GM06990 (cell line): Measurements from ENCODE around the gene FBXO48.
A peak's percentile ranks its signal among the peaks of the same experiment; 100 is the strongest.

Source experiments
- DNase-seq: peaks from one replicate; pipeline ENCODE4 v3.0.0-alpha.2; 2011; ENCODE audit not compliant: insufficient read length; ENCODE audit errors: extremely low read depth
- H3K27me3 ChIP-seq: replicated peaks from 2 replicates; pipeline ENCODE4 v1.6.0; 2011; ENCODE audit warnings: low read length; ENCODE audit not compliant: control insufficient read depth, insufficient read depth
- H3K36me3 ChIP-seq: 2 replicates; pipeline ENCODE4 v1.5.1; 2011; ENCODE audit warnings: low read length; ENCODE audit not compliant: control insufficient read depth, insufficient read depth
- H3K4me3 ChIP-seq: replicated peaks from 2 replicates; pipeline ENCODE4 v1.5.1; 2011; ENCODE audit warnings: low read depth, mild to moderate bottlenecking, control low read depth, low read length
- TF ChIP-seq, protein P1 (sequence below): IDR thresholded peaks from 2 replicates; pipeline ENCODE4 v1.5.1; 2011; ENCODE audit warnings: low read length, control low read depth, mild to moderate bottlenecking, inconsistent platforms; ENCODE audit not compliant: insufficient read depth, poor library complexity, severe bottlenecking

FBXO48 gene, protein sequence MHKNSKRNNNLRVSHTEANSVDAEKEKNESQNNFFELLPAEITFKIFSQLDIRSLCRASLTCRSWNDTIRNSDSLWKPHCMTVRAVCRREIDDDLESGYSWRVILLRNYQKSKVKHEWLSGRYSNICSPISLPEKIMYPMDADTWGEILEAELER

DNA sequence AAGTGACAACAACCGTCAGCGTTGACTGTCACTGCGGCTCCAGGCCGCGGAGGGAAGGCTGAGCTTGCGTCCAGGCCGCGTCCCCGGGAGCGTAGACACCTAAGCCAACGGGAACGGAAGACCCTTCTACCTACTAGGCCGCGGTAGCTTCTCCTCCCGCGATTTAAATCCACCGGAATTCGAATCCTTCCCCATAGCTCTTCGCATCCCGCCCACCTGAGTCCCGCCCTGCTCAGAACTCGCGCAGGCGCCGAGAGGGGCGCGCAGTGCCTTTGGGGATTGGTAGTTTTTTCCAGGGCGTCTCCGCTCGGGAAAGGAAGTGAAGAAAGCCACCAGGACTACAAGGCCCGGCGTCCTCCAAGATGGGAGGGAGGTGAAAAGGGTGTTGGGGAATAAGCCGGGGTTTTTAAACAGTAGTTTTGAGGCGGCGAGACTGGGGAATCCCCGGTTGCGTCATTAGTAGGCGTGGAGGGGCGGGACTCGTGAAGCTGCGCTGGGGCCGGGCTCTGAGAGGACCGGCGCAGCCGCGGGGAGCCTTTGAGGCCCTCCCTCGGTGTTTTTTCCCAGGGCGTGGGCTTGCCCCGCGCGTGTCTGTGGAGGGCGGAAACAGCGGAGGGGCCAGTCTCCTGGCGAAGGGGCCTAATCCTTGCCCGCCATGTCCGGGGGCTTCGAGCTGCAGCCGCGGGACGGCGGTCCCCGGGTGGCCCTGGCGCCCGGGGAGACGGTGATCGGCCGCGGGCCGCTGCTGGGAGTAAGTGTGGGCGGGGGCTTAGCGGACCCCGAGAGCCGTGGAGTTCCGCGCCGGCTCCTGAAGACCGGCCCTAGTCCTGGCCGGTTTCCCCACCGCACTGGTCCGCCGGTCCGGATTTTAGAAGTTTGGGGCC, at the start of gene FBXO48, which contains the start of gene APLF:
TSS of gene FBXO48 (minus strand) at position 218 of the 884 bp plus-strand sequence. CDS start 2,149 bp downstream, outside the sequence.
TSS of gene APLF (plus strand) at position 509 of the 884 bp plus-strand sequence. CDS start at position 656, 147 bp downstream.
- no peaks in the 10 kb centered on the region for H3K27me3 ChIP-seq
- TF ChIP-seq, protein P1, sequence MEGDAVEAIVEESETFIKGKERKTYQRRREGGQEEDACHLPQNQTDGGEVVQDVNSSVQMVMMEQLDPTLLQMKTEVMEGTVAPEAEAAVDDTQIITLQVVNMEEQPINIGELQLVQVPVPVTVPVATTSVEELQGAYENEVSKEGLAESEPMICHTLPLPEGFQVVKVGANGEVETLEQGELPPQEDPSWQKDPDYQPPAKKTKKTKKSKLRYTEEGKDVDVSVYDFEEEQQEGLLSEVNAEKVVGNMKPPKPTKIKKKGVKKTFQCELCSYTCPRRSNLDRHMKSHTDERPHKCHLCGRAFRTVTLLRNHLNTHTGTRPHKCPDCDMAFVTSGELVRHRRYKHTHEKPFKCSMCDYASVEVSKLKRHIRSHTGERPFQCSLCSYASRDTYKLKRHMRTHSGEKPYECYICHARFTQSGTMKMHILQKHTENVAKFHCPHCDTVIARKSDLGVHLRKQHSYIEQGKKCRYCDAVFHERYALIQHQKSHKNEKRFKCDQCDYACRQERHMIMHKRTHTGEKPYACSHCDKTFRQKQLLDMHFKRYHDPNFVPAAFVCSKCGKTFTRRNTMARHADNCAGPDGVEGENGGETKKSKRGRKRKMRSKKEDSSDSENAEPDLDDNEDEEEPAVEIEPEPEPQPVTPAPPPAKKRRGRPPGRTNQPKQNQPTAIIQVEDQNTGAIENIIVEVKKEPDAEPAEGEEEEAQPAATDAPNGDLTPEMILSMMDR: no peak
- H3K4me3 ChIP-seq: peak within 1 kb of the TSS; percentile 95
- H3K36me3 ChIP-seq: no peaks in the 10 kb centered on the region
- DNase-seq: peak; percentile 94

DNA sequence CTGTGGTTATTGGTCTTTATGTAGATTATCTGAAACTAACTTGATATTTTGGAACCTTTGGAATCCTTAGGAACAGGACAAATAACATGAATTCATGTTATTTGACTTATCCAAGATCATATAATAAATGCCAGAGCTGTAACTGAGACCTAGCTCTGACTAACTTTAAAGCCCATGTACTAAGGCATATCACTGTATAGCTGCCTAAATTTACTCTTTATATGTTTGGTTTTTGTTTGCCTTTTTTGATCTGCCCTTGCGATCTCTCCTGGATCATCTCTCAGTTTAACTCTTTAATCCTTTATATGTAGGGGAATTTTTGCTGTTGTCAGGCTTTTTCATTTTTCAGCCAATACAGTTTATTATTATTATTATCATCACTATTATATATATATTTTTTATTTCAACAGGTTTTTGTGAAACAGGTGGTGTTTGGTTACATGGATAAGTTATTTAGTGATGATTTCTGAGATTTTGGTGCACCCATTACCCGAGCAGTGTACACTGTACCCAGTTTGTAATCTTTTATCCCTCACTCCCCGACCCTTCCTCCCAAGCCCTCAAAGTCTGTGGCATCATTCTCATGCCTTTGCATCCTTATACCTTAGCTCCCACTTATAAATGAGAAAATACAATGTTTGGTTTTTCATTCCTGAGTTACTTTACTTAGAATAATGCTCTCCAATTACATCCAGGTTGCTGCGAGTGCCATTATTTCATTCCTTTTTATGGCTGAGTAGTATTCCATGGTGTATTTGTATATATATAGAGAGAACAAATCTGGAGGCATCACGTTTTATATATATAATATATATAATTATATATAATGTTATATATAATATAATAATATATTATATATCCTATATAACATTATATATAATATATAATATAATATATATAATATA, 49.2 kb upstream of the FBXO48 start:
- H3K27me3 ChIP-seq: no peaks in the 10 kb centered on the region
- DNase-seq: no peak
- H3K36me3 ChIP-seq: no peaks in the 10 kb centered on the region
- TF ChIP-seq, protein P1: no peak
- H3K4me3 ChIP-seq: no peak overlapping the region

DNA sequence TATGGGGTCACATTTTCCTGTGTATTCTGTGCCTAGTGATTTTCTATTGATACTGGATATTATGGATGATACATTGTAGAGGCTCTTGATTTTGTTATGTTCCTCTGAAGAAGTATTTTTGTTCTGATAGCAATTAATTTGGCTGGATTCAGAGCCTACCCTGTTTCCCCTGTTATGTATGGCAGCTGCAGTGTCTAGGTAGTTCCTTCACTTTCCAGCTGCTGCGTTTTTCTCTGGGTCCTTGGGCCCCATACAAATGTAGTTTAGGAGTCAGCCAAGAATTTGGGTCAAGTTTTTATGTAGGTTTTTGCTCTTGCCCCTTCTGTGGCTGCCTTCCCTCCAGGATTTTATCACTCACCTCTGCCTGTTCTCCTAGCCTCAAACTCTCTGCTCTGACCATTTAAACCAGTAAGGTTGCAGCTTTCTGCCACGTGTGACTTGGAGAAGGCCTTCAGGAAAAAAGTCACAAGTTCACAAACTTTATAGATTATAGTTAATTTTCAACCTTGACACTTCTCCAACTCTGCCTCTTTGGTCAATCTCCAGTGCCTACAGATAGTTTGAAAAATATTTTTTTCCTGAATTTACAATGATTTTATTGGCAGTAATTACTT, 47.3 kb upstream of the FBXO48 start:
- no peak overlapping the region for H3K4me3 ChIP-seq
- H3K27me3 ChIP-seq: no peaks in the 10 kb centered on the region
- no peak for DNase-seq
- no peaks in the 10 kb centered on the region for H3K36me3 ChIP-seq
- TF ChIP-seq, protein P1: no peak

DNA sequence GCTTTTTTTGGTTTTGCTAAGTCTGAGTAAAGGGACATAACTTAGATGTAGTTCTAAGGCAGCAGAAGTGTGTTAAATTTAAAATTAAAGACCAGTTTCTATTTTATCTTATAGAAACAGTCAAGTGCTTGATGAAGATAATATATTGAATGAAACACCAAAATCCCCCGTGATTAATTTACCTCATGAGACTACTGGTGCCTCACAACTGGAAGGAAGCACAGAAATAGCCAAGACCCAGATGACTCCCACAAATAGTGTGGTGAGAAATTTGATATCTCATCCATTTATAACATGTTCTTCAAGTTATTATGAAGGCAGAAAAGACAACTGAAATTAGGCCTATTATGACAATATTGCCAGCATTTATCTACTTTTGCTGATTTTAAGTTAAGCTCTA, 45.9 kb upstream of the FBXO48 start:
- no peak overlapping the region for H3K4me3 ChIP-seq
- H3K27me3 ChIP-seq: no peaks in the 10 kb centered on the region
- DNase-seq: no peak
- H3K36me3 ChIP-seq: no peaks in the 10 kb centered on the region
- TF ChIP-seq, protein P1: no peak

DNA sequence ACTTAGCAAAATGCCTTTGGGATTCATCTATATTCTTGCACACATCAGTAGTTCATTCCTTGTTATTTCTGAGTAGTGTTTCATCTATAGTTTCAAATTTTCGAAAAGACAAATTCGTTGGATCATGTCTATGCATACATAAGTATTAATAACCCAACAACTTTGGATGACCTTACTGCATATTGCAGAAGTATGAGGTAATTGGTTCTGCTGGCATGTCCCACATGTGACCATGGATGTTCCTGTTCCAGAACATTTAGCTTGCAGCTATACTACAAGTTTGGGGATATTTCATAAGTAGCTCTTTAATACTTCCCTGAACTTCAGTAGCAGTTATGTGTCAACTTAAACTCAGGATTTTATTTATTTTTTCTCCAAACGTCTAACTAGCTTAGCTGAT, 45.2 kb upstream of the FBXO48 start:
- Histone ChIP-seq H3K4me3 (no peak overlapping the region), H3K27me3 (no peaks in the 10 kb centered on the region), H3K36me3 (no peaks in the 10 kb centered on the region)
- TF ChIP-seq, protein P1: no peak
- DNase-seq: no peak
